ENCODE data around the gene INHA. TPM values are rescaled to one million over a fixed set of nuclear protein-coding genes. Genes with fewer than 3 reads are reported as not detected.
A peak's percentile ranks its signal among the peaks of the same experiment; 100 is the strongest.

The INHA gene
- total RNA-seq, 1 donor from 2014 or later: 0.52 TPM

DNA sequence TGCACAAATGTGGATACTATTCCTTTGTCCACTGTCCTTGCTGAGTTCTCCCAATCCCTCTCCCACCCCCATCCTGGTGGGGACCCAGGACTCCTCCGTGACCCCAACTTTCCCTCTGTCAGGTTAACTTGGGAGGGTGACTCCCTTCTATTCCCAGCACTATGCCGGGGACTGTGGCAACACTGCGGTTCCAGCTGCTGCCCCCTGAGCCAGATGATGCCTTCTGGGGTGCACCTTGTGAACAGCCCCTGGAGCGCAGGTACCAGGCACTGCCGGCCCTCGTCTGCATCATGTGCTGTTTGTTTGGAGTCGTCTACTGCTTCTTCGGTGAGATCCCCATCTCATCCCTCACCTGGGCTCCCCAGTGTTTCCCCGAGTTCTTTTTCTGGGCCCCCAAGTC is 27.5 kb upstream of the INHA start:
- Histone ChIP-seq H3K36me3 (ENCODE audit: insufficient read depth, low read length) (peaks cover 12% of the 10 kb centered on the region), H3K79me2 (ENCODE audit: insufficient read depth, low read length) (peaks cover 34% of the 10 kb centered on the region), H3K4me1 (ENCODE audit: insufficient read depth, low read length) (peaks cover 17% of the 10 kb centered on the region), H3K4me2 (ENCODE audit: low read length) (peak overlapping the region; percentile 96), H3K27me3 (ENCODE audit: insufficient read depth, low read length) (no peaks in the 10 kb centered on the region), H3K9ac (ENCODE audit: low read length) (peak overlapping the region; percentile 54), H4K20me1 (ENCODE audit: insufficient read depth, low read length) (peaks cover 32% of the 10 kb centered on the region), H2AFZ (ENCODE audit: low read depth, low read length) (no peak overlapping the region), H3K9me3 (ENCODE audit: insufficient read depth, low read depth, low read length) (no peaks in the 10 kb centered on the region), H3K27ac (ENCODE audit: low read depth, low read length) (no peak overlapping the region), H3K4me3 (ENCODE audit: insufficient read depth, low read depth, low read length) (peak overlapping the region; percentile 72)
- peaks cover 8% of the 10 kb centered on the region for H3K4me1 Mint-ChIP-seq (ENCODE audit: low read depth, unreplicated experiment)
- no peak for TF ChIP-seq EZH2 (IDR thresholded peaks at IDR 0.05; ENCODE audit: insufficient read depth, low read length)
- TF ChIP-seq, protein P1, sequence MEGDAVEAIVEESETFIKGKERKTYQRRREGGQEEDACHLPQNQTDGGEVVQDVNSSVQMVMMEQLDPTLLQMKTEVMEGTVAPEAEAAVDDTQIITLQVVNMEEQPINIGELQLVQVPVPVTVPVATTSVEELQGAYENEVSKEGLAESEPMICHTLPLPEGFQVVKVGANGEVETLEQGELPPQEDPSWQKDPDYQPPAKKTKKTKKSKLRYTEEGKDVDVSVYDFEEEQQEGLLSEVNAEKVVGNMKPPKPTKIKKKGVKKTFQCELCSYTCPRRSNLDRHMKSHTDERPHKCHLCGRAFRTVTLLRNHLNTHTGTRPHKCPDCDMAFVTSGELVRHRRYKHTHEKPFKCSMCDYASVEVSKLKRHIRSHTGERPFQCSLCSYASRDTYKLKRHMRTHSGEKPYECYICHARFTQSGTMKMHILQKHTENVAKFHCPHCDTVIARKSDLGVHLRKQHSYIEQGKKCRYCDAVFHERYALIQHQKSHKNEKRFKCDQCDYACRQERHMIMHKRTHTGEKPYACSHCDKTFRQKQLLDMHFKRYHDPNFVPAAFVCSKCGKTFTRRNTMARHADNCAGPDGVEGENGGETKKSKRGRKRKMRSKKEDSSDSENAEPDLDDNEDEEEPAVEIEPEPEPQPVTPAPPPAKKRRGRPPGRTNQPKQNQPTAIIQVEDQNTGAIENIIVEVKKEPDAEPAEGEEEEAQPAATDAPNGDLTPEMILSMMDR (IDR thresholded peaks at IDR 0.05; ENCODE audit: insufficient read depth, low read depth, low read length): no peak
- no peak for FAIRE-seq
- H3K4me3 Mint-ChIP-seq (ENCODE audit: unreplicated experiment): peak overlapping the region; percentile 88
- no peak for DNase-seq (ENCODE audit: low read depth)
- no peak overlapping the region for H3K27ac Mint-ChIP-seq (ENCODE audit: unreplicated experiment)
- H3K36me3 Mint-ChIP-seq (ENCODE audit: low read depth, unreplicated experiment): peaks cover 24% of the 10 kb centered on the region
- H3K9me3 Mint-ChIP-seq (ENCODE audit: unreplicated experiment): no peaks in the 10 kb centered on the region
- H3K27me3 Mint-ChIP-seq (ENCODE audit: low read depth, unreplicated experiment): peaks cover 24% of the 10 kb centered on the region

DNA sequence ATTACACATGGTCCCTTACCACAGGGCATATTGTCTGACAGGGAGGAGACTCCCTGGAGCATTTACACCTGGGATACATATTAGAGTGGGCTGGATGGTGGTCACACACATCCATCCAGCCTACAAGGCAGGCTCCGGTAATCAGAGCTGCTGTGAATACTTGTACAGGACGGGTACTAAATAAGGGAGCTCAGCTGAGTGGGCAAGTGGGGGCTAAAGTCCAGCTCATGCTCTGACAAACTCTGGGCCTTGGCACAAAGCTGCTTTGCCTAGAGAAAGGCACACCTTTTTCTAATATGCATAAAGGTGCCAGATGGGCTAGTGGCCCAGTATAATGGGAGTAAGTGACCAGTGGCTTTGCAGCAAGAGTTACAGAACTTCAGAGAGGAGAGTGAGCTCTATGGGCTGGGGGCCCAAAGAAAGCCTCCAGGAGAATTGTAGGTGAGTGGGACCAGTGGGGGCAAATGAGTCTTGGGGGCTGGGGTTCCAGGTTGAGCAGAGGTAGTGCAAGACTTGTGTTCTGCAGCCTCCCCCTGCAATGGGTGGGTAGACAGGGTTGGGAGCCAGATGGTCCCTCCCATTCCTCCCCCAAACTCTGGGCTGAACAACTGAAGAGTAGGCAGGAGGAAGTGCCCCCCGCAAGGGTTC is 26.7 kb upstream of the INHA start:
- Histone ChIP-seq H3K79me2 (ENCODE audit: insufficient read depth, low read length) (peaks cover 27% of the 10 kb centered on the region), H4K20me1 (ENCODE audit: insufficient read depth, low read length) (peaks cover 24% of the 10 kb centered on the region), H3K27ac (ENCODE audit: low read depth, low read length) (no peak overlapping the region), H3K9ac (ENCODE audit: low read length) (no peak overlapping the region), H2AFZ (ENCODE audit: low read depth, low read length) (no peak overlapping the region), H3K4me3 (ENCODE audit: insufficient read depth, low read depth, low read length) (no peak overlapping the region), H3K36me3 (ENCODE audit: insufficient read depth, low read length) (peaks cover 9% of the 10 kb centered on the region), H3K4me2 (ENCODE audit: low read length) (no peak overlapping the region), H3K27me3 (ENCODE audit: insufficient read depth, low read length) (no peaks in the 10 kb centered on the region), H3K4me1 (ENCODE audit: insufficient read depth, low read length) (peaks cover 17% of the 10 kb centered on the region), H3K9me3 (ENCODE audit: insufficient read depth, low read depth, low read length) (no peaks in the 10 kb centered on the region)
- no peak for FAIRE-seq
- H3K27me3 Mint-ChIP-seq (ENCODE audit: low read depth, unreplicated experiment): peaks cover 24% of the 10 kb centered on the region
- H3K4me3 Mint-ChIP-seq (ENCODE audit: unreplicated experiment): peak overlapping the region; percentile 88
- TF ChIP-seq, protein P1 (IDR thresholded peaks at IDR 0.05; ENCODE audit: insufficient read depth, low read depth, low read length): no peak
- TF ChIP-seq EZH2 (IDR thresholded peaks at IDR 0.05; ENCODE audit: insufficient read depth, low read length): no peak
- H3K36me3 Mint-ChIP-seq (ENCODE audit: low read depth, unreplicated experiment): peaks cover 24% of the 10 kb centered on the region
- DNase-seq (ENCODE audit: low read depth): no peak
- H3K4me1 Mint-ChIP-seq (ENCODE audit: low read depth, unreplicated experiment): peaks cover 8% of the 10 kb centered on the region
- no peaks in the 10 kb centered on the region for H3K9me3 Mint-ChIP-seq (ENCODE audit: unreplicated experiment)
- H3K27ac Mint-ChIP-seq (ENCODE audit: unreplicated experiment): no peak overlapping the region

DNA sequence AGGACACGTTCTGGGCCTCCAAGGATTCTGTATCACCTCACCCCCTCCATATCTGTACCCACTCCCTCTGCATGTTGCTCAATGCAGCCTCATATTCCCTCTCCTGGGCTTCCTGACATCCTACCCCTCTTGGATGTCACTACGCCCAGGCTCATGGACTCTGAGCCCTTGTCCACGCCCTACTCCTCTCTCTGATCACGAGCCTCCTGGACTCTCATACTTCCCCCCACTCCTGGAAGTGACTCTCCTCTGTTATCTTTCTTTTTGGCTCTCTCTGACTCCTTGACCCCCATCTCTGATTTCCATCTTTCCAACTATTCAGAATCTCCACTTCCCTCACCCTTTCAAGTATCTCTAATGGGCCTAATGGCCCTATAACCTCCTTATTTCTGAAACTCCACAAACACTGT is 26.2 kb upstream of the INHA start:
- Histone ChIP-seq H4K20me1 (ENCODE audit: insufficient read depth, low read length) (peaks cover 22% of the 10 kb centered on the region), H3K27me3 (ENCODE audit: insufficient read depth, low read length) (no peaks in the 10 kb centered on the region), H3K79me2 (ENCODE audit: insufficient read depth, low read length) (peaks cover 22% of the 10 kb centered on the region), H3K9ac (ENCODE audit: low read length) (no peak overlapping the region), H2AFZ (ENCODE audit: low read depth, low read length) (no peak overlapping the region), H3K27ac (ENCODE audit: low read depth, low read length) (no peak overlapping the region), H3K4me1 (ENCODE audit: insufficient read depth, low read length) (peaks cover 17% of the 10 kb centered on the region), H3K4me3 (ENCODE audit: insufficient read depth, low read depth, low read length) (no peak overlapping the region), H3K4me2 (ENCODE audit: low read length) (no peak overlapping the region), H3K36me3 (ENCODE audit: insufficient read depth, low read length) (peaks cover 5% of the 10 kb centered on the region), H3K9me3 (ENCODE audit: insufficient read depth, low read depth, low read length) (no peaks in the 10 kb centered on the region)
- Mint-ChIP-seq H3K36me3 (ENCODE audit: low read depth, unreplicated experiment) (peaks cover 22% of the 10 kb centered on the region), H3K4me1 (ENCODE audit: low read depth, unreplicated experiment) (peaks cover 8% of the 10 kb centered on the region), H3K27ac (ENCODE audit: unreplicated experiment) (no peak overlapping the region), H3K4me3 (ENCODE audit: unreplicated experiment) (peak overlapping the region; percentile 4), H3K27me3 (ENCODE audit: low read depth, unreplicated experiment) (peaks cover 25% of the 10 kb centered on the region), H3K9me3 (ENCODE audit: unreplicated experiment) (no peaks in the 10 kb centered on the region)
- DNase-seq (ENCODE audit: low read depth): no peak
- TF ChIP-seq, protein P1 (IDR thresholded peaks at IDR 0.05; ENCODE audit: insufficient read depth, low read depth, low read length): no peak
- TF ChIP-seq EZH2 (IDR thresholded peaks at IDR 0.05; ENCODE audit: insufficient read depth, low read length): no peak
- no peak for FAIRE-seq

All from astrocyte (in vitro differentiated cells and primary cell).